Kidney (tissue), 14 donors: Measurements from ENCODE around the gene AQP3. TPM values are rescaled to one million over a fixed set of nuclear protein-coding genes. Genes with fewer than 3 reads are reported as not detected.
A peak's percentile ranks its signal among the peaks of the same experiment; 100 is the strongest.

Experiments used
- DNase-seq, 5 donors: peaks; one replicate each; pipeline ENCODE4 v3.0.0-alpha.2; 2013 to 2020
- FAIRE-seq: peaks from 2 replicates; lab custom pipeline; 2012; peaks lifted over from hg19 to GRCh38; lab: Jason Lieb, UNC
- H3K27ac ChIP-seq, 2 donors: one replicate each; pipeline ENCODE4 v1.7.0; 2013; ENCODE audit warnings: low read depth in 2 of 2, low read length in 2 of 2, inconsistent platforms in 1 of 2
- H3K27me3 ChIP-seq: one replicate; pipeline ENCODE4 v1.7.1; 2013; ENCODE audit warnings: low read length, inconsistent platforms; ENCODE audit not compliant: control insufficient read depth, insufficient read depth
- H3K36me3 ChIP-seq, 3 donors: one replicate each; pipeline versions ENCODE4 v1.7.0 to v1.7.1; 2013; ENCODE audit warnings: low read length in 3 of 3, control low read depth in 1 of 3, inconsistent platforms in 1 of 3; ENCODE audit not compliant: insufficient read depth in 3 of 3, control insufficient read depth in 2 of 3
- H3K4me1 ChIP-seq, 3 donors: one replicate each; pipeline versions ENCODE4 v1.7.0 to v1.7.1; 2013; ENCODE audit warnings: low read length in 3 of 3, inconsistent platforms in 1 of 3, low read depth in 1 of 3; ENCODE audit not compliant: control insufficient read depth in 2 of 3, insufficient read depth in 2 of 3
- H3K4me3 ChIP-seq, 3 donors: one replicate each; pipeline versions ENCODE4 v1.7.0 to v1.8.1; 2013; ENCODE audit warnings: low read length in 3 of 3, control low read depth in 1 of 3, inconsistent platforms in 1 of 3
- H3K9ac ChIP-seq, 3 donors: one replicate each; pipeline versions ENCODE4 v1.7.0 to v1.7.1; 2013; ENCODE audit warnings: low read length in 3 of 3, control low read depth in 1 of 3, inconsistent platforms in 1 of 3
- H3K9me3 ChIP-seq, 3 donors: one replicate each; pipeline versions ENCODE4 v1.7.0 to v1.7.1; 2013; ENCODE audit warnings: low read length in 3 of 3, control low read depth in 1 of 3, inconsistent platforms in 1 of 3; ENCODE audit not compliant: control insufficient read depth in 2 of 3, insufficient read depth in 1 of 3
- CTCF ChIP-seq: IDR thresholded peaks from 3 replicates; pipeline ENCODE4 v1.5.1; 2012; ENCODE audit warnings: mild to moderate bottlenecking, moderate library complexity, borderline replicate concordance; ENCODE audit not compliant: insufficient read depth; ENCODE audit errors: extremely low read depth
- intact Hi-C: fragments of 100-400 bp; cut with DNase I; formaldehyde crosslinking; loops from one replicate; pipeline ENCODE4 v1.11.1; 2022
- polyA plus RNA-seq: library from polyadenylated mRNA; stranded (reverse); fragments of 350-450 nt; fragmentation: Illumina TruSeq; extraction: RNeasy Lipid Tissue Mini Kit (QIAGEN cat#74804); gene quantifications from one replicate; pipeline ENCODE4 v1.2.3, GENCODE V29; 2014; ENCODE audit warnings: low read depth, low replicate concordance; ENCODE audit not compliant: insufficient read depth
- total RNA-seq: library from RNA; stranded (reverse); fragmentation: NEBNext Ultra II Directional; extraction: Animal tissue kit (Norgen Biotek cat#: 25700); gene quantifications from one replicate; pipeline ENCODE4 v1.2.1, GENCODE V29; 2021
- donor health status: control.
- donor health status: control.
- donor health status: control.
- donor health status: control.
- donor health status: control.
- donor health status: DM: yes; HTN: yes; CAD: no.
- donor health status: Normal renal cell carcinoma (clear cell type).

The AQP3 gene
- total and polyA plus RNA-seq, 2 donors from 2014 or later = 135 to 401 TPM

- Histone ChIP-seq H3K9me3 (no peaks in the 10 kb centered on the region), H3K4me3 (no peak overlapping the region), H3K4me1 (no peaks in the 10 kb centered on the region), H3K27ac (no peak overlapping the region), H3K36me3 (no peaks in the 10 kb centered on the region), H3K9ac (no peak overlapping the region), H3K27me3 (no peaks in the 10 kb centered on the region)
- intact Hi-C loops = no loop called here
- TF ChIP-seq CTCF = no peak
- no peak for DNase-seq
- no peak for FAIRE-seq
Measured at GRCh38 chr9:33453999-33454660, 6.7 kb upstream of the AQP3 start.

GRCh38 chr9:33453286-33453860 lies 6.0 kb upstream of the AQP3 start:
- DNase-seq = no peak
- H3K9me3 ChIP-seq = no peaks in the 10 kb centered on the region
- no peaks in the 10 kb centered on the region for H3K36me3 ChIP-seq
- H3K4me3 ChIP-seq = no peak overlapping the region
- H3K9ac ChIP-seq = no peak overlapping the region
- TF ChIP-seq CTCF = no peak
- intact Hi-C loops = no loop called here
- H3K27me3 ChIP-seq = no peaks in the 10 kb centered on the region
- H3K27ac ChIP-seq = no peak overlapping the region
- no peaks in the 10 kb centered on the region for H3K4me1 ChIP-seq
- FAIRE-seq = no peak

- Histone ChIP-seq H3K9ac (no peak overlapping the region), H3K9me3 (no peaks in the 10 kb centered on the region), H3K36me3 (no peaks in the 10 kb centered on the region), H3K4me3 (no peak overlapping the region), H3K4me1 (peaks cover 0 to 5% (median 3%) of the 10 kb centered on the region in 3 donors), H3K27me3 (no peaks in the 10 kb centered on the region), H3K27ac (no peak overlapping the region)
- intact Hi-C loops = no loop called here
- DNase-seq (peak; percentile 79 to 91 (median 81)), FAIRE-seq (no peak)
- peak; percentile 61 for TF ChIP-seq CTCF
Measured at GRCh38 chr9:33452828-33453271, 5.5 kb upstream of the AQP3 start.
